ENCODE results near the gene SERPINB6.

- TF ChIP-seq POLR2A (IDR thresholded peaks at IDR 0.05; ENCODE audit: low read depth, low read length) (no peak), CTCF (conservative IDR thresholded peaks at IDR 0.05; ENCODE audit: low read depth, low read length) (no peak), USF2 (IDR thresholded peaks at IDR 0.05; ENCODE audit: low read depth, low read length) (no peak), CEBPB (IDR thresholded peaks at IDR 0.05; ENCODE audit: low read depth, low read length) (no peak)
Measured at GRCh38 chr6:2993755-2994317, 22.5 kb upstream of the SERPINB6 start.
